Activated gamma-delta T cell treated with Interleukin-2 at 50 U/mL for 16 hours (primary cell): ENCODE data around the gene SSBP3.
"Not testable (repeated sequence)": the region's sequence is repeated elsewhere in the genome, so short reads cannot be mapped to it uniquely, and the experiment has no call there.

ENCODE experiments used
- DNase-seq: peaks from one replicate; pipeline ENCODE4 v3.0.0-alpha.2; 2020

SSBP3 gene

DNA sequence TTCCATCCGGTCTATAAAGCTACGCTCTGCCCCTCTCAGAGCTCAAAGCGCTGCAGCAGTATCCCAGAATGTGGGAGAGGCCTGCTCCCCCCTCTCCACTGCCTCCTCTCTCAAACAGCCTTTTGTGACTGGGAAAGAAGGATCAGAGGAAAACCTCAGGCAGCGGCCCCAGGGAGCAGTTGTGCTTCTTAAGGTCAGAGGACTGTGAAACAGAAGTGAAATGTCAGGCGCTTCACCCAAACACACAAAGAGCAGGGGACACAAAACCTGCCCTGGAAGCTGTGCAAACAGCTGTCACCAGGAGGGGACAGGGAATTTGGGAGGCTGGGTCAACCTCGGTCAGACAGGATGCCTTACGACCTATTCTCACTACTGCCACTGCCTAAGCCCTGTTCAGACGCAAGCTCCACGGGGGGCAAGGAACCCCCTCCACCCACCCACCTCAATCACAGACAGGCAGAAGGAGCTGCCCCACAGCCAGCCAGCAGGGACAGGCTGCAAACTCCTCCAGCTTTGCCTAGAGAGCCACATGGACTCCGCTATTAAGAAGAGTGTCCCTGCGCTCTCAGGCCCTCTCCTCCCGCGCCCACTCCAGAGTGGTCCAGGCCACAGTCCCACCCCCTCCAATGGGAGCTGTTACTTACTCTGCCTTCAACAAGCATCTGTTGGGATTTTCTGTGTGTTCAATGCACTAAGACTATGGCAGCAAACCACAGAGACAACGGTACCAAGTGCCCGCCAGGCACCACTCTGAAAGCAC lies 14.6 kb downstream of the SSBP3 start:
- DNase-seq = no peak

GRCh38 chr1:54390655-54391054 lies 15.5 kb downstream of the SSBP3 start:
- DNase-seq = no peak

DNA sequence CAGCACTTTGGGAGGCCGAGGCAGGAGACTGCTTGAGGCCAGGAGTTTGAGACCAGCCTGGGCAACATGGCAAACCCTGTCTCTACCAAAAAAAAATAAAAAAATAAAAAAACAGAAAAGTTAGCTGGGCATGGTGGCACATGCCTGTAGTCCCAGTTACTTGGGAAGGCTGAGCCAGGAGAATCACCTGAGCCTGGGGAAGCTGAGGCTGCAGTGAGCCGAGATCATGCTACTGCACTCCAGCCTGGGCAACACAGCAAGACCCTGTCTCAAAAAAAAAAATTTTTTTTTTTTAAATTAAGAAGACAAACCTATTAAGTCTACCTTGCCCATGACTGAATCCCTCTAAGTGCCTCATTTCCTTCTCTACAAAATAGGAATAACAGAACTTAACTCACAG lies 16.6 kb downstream of the SSBP3 start:
- not testable (repeated sequence) for DNase-seq

DNA sequence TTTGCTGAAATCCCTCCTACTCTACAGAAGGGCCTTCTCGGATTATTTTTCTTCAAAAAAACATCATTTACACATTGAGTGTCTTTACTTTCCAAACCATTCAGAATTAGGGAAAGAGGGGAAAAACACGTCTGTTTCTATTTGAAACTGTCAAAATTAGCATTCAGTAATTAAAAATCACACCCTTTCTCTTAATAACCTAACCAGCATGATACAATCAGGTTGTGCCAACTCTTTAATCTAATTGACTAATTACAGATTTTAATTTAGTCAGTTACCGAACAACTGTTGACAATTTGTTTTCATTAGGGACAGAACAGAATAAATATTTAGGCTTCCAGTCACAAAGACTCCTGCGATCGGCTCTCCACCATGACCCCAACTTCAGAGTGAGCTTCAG lies 18.8 kb downstream of the SSBP3 start:
- DNase-seq = no peak

- DNase-seq = no peak
Measured at GRCh38 chr1:54385727-54386022, 20.5 kb downstream of the SSBP3 start.

- no peak for DNase-seq
Measured at GRCh38 chr1:54384918-54385726, 21.1 kb downstream of the SSBP3 start.

DNA sequence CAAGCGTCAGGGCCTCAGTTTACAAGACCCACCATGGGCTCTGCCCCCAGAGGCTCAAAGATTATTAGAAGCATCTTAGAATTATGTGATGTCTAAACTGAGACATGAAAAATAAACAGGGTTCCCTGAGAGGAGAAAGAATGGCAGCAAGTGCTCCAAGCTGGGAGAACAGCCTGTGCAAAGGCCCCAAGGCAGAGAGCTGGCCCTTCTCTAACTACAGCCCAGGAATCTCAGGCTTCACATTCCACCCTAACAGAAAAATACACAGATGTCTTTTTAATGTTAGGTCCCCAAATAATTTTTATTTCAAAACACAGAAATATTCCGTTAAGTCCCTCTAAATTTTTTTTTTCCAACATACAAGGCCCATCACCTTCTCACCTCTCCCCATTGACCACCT lies 21.7 kb downstream of the SSBP3 start:
- DNase-seq = no peak

GRCh38 chr1:54381524-54381923 lies 24.7 kb downstream of the SSBP3 start:
- DNase-seq = no peak

DNA sequence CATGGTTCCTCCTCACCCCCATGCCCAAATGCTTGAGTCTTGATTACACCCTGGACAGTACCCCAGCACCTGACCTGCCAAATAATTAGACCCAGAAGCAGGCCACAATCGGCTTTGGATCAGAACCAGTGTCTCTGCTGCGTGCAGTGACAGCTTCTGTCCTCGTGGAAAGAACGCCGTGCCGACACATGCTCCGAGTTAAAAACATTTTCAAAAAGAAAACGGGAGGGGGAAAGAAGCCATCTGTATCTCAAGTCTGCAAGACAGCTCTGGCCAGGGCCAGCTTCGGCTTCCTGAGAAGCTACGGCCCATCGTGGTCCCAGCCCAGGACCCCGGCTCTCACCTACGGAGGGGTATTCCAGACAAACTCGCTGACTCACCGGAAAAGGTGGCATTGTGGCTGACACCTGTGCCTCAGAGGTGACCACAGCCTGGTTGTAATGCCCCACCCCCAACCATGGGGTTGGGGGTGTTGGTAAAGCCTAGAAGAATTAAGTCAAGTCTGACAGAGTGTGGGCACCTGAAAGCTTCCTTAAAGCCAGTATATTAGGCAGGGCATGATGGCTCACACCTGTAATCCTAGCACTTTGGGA lies 25.8 kb downstream of the SSBP3 start:
- peak; percentile 49 for DNase-seq

DNA sequence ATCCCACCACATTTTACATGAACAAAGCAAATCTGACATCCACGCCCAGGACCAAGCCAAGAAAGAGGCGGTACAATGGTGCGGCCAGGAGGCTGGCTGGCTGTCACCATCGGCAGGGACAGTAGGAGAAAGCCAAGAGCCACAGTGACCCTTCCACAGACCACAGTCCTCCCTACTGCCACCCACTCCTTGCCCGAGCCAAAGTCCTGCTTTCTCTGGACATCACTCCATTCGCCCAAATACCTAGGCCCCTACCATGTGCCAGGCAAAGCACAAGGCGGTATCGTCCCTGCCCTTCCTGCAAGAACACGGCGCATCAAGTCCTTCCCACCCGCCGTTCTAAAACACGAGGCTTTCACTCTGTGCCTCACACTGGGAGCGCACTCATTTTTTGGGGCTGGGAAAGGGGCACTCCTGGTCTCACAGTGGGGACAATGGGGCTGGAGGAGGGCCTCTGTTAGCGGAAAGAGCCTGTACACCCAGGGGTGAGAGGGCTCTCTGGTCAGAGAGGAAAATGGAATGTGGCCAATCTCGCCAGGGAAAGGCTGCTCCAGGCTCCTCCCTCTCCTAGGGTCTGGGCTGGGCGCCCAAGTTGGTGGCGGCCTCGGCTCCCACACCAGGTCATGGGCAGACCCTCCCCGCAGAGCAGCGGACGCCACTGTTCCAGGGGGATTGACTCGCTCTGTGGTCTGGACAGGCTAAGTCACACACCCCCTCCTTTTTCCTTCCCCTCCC lies 26.5 kb downstream of the SSBP3 start:
- DNase-seq = no peak

DNA sequence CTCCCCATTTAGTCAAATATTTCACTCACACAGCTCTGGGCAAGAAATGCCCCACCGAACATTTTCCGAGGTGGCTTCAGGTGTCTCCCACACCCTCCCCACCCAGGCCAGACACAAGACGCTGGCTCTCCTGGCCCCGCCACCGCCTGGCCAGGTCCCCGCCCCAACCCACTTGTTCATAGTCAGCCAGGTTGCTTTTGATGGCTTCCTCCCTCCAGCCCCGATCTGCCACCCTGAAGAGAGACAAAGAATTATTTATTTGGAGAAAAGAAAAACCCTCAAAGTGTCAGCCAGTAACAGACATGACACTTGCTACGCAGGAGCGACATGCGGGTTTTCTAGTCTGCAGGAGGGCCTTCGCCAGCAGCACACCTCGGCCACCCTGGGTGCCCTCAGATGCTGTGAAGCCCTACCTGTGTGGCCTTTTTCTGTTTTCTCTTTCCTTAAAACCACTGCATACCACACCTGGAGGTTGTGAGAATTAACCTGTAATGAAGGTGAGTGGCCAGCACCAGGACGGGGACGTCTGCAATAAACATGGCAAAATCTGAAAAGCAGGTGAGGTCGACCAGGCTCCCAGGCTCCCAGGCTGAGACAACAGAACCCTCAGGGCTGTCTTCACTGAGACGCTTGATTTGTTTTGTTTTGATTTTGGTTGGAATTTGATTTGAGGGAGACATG lies 27.2 kb downstream of the SSBP3 start:
- DNase-seq = no peak

GRCh38 chr1:54378157-54378873 lies 27.9 kb downstream of the SSBP3 start:
- no peak for DNase-seq

GRCh38 chr1:54377040-54377691 lies 29.0 kb downstream of the SSBP3 start:
- no peak for DNase-seq

- no peak for DNase-seq
Measured at GRCh38 chr1:54376430-54377039, 29.7 kb downstream of the SSBP3 start.

DNA sequence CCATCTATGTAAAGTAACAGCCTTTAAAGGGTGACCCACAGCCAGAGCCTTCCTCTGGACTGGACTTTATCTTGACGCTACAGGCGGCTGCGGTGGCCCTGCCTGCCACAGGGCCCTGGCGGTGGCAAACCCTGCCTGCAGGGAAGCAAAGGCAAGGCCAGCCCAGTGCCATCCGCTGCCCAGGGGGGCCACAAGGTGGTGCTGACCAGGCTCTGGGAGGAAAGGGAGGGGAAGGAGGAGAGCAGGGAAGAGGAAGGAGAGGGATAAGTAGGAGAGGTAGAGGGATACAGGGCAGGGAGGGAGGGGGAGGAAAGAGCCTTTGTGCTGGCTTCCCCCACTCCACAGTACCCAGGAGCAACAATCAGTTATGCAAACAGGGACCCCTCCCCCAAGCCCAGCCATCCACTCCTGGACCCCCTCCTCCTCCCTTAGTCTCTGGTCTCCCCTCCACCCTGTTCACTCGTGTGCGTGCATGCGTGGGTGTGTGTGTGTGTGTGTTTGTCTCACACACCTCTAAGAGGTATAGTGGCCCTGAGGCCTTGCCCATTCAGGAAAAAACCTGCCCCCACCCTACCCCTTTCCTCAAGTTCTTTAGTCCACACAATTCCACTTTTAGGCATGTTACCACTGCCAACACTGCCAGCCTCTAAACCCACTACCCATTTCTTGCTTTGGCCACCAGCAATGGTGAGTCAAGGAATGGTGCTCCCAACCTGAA lies 30.3 kb downstream of the SSBP3 start:
- DNase-seq = no peak

GRCh38 chr1:54375298-54375697 lies 30.9 kb downstream of the SSBP3 start:
- DNase-seq = no peak

DNA sequence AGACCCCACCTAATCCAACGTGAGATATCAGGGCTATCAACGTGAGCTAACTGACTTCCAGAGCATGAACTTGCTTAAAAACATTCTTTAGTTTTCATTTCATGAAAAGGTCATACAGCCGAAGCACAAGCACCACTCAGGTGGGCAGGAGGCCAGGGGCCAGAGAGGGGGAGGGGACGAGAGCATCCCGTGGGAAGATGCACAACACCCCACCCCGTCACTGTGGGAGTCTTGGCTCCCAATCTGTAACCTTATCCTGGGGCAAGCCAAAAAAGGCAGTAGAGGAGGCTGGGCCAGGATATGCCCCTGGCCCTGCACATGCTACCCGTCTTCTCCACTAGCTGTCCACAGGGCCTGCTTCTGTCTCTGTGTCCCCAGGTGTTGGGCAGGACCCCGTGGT lies 31.4 kb downstream of the SSBP3 start:
- no peak for DNase-seq

GRCh38 chr1:54372978-54373377 lies 33.2 kb downstream of the SSBP3 start:
- DNase-seq = no peak

GRCh38 chr1:54371942-54372275 lies 34.3 kb downstream of the SSBP3 start:
- DNase-seq = no peak
